Measurements from ENCODE around the gene RIMBP2.

The RIMBP2 gene

GRCh38 chr12:130476451-130477135 lies 239.5 kb downstream of the RIMBP2 start:
- no peak for DNase-seq

GRCh38 chr12:130474599-130475269 lies 241.4 kb downstream of the RIMBP2 start:
- DNase-seq: no peak

- no peak for DNase-seq
Measured at GRCh38 chr12:130473266-130473665, 242.8 kb downstream of the RIMBP2 start.

GRCh38 chr12:130470969-130471368 lies 245.1 kb downstream of the RIMBP2 start:
- no peak for DNase-seq

GRCh38 chr12:130469552-130469951 lies 246.5 kb downstream of the RIMBP2 start:
- no peak for DNase-seq

GRCh38 chr12:130468700-130469245 lies 247.3 kb downstream of the RIMBP2 start:
- DNase-seq: no peak

- DNase-seq: no peak
Measured at GRCh38 chr12:130468186-130468585, 247.9 kb downstream of the RIMBP2 start.

GRCh38 chr12:130465626-130466025 lies 250.5 kb downstream of the RIMBP2 start:
- DNase-seq: no peak

GRCh38 chr12:130465046-130465445 lies 251.1 kb downstream of the RIMBP2 start:
- no peak for DNase-seq

- DNase-seq: no peak
Measured at GRCh38 chr12:130463818-130464670, 252.1 kb downstream of the RIMBP2 start.

GRCh38 chr12:130463275-130463658 lies 252.8 kb downstream of the RIMBP2 start:
- no peak for DNase-seq

- DNase-seq: no peak
Measured at GRCh38 chr12:130462558-130463274, 253.4 kb downstream of the RIMBP2 start.

GRCh38 chr12:130461839-130462557 lies 254.1 kb downstream of the RIMBP2 start:
- DNase-seq: no peak

- no peak for DNase-seq
Measured at GRCh38 chr12:130461447-130461815, 254.7 kb downstream of the RIMBP2 start.

- DNase-seq: no peak
Measured at GRCh38 chr12:130460611-130461446, 255.3 kb downstream of the RIMBP2 start.

GRCh38 chr12:130459916-130460315 lies 256.2 kb downstream of the RIMBP2 start:
- DNase-seq: no peak

- DNase-seq: no peak
Measured at GRCh38 chr12:130458341-130458740, 257.8 kb downstream of the RIMBP2 start.

GRCh38 chr12:130457215-130457614 lies 258.9 kb downstream of the RIMBP2 start:
- DNase-seq: no peak

GRCh38 chr12:130456375-130457199 lies 259.5 kb downstream of the RIMBP2 start:
- no peak for DNase-seq

GRCh38 chr12:130455161-130455560 lies 260.9 kb downstream of the RIMBP2 start:
- no peak for DNase-seq
